GM18517 (cell line): ENCODE measurements around the gene STK40.

Experiments used
- ATAC-seq: cut with Tn5 transposase; IDR thresholded peaks from one replicate; pipeline ENCODE4 v1.9.1; 2021; ENCODE audit warnings: mild to moderate bottlenecking, moderate library complexity; ENCODE audit not compliant: unreplicated experiment

Gene STK40, protein sequence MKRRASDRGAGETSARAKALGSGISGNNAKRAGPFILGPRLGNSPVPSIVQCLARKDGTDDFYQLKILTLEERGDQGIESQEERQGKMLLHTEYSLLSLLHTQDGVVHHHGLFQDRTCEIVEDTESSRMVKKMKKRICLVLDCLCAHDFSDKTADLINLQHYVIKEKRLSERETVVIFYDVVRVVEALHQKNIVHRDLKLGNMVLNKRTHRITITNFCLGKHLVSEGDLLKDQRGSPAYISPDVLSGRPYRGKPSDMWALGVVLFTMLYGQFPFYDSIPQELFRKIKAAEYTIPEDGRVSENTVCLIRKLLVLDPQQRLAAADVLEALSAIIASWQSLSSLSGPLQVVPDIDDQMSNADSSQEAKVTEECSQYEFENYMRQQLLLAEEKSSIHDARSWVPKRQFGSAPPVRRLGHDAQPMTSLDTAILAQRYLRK

DNA sequence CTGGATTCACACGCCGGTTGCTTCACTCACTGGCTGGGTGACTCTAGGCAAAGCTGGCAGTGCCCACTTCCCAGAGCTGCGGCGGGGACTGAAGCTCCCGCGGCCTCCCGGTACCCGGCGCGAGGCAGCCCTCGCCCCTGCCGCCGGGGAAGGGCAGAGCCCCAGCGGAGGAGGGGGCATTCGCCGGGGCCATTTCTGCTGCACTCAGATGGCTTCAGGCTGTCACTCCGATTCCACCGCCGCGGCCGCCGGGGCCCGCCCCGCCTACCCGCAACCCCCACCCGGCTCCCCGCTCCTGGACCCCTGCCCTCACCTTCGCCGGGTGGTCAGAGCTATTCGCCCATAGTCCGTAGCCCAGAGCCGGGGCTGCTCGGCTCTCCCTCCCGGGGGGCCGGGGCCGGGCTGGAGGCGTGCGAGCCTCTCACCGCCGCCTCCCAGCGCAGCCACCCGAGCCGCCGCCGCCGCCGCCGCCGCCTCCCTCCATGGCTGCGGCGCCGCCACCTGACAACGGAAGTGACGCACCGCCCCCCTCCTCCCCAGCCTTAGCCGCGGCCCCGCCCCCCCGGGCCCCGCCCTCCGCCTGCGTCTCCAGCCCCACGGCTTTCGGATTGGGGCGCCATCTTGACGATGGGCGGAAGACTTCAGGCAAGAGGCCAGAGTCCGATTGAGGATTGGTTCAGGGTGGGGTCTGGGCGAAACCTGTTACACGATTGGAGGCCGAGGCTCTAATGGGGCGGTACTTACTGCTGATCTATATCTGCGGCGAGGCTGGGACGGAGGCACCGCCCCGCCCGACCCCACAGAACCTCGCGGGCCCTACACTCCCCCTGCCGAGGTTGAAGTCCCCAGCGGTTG, at the start of gene STK40:
Gene STK40 (minus strand): TSS at position 515 of the 855 bp plus-strand sequence. CDS start 24,592 bp downstream, outside the sequence.
- ATAC-seq, result peak; percentile 86

DNA sequence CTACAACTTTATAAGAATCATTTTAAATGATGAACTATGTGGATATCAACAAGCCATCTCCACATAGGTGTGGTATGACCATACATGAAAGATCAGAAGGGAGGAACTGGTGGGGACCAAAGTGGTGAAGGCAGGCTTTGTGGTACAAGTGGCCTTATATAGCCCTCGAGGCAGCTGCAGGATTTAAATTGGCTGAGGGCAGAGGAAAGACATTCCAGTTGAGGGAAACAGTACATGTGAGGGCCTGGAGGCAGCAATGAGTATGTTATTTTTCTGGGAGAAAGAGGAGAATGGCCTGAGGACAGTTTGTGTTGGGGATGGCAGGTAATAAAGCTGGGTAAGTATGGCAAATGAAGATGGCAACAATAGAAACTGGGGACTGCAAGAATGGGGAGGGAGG, 47.4 kb upstream of the STK40 start:
- ATAC-seq, result no peak

DNA sequence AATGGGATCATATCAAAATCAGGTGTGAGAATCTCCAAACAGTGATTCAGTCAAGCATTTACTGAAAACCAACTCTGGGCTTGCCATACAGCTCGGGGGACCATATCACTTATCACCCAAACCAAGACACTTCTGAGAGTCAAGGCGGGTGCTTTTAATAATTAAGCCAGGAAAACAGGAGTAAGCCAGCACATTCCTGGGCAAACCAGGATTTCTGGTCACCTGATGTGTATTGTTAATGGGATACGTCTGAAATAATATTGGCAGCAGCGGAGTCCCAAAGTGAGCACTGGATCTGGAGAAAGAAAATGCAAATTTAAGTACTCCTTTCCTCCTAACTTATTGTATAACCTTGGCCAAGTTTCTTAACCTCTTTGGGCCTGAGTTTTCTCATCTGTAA, 46.9 kb upstream of the STK40 start:
- no peak for ATAC-seq

DNA sequence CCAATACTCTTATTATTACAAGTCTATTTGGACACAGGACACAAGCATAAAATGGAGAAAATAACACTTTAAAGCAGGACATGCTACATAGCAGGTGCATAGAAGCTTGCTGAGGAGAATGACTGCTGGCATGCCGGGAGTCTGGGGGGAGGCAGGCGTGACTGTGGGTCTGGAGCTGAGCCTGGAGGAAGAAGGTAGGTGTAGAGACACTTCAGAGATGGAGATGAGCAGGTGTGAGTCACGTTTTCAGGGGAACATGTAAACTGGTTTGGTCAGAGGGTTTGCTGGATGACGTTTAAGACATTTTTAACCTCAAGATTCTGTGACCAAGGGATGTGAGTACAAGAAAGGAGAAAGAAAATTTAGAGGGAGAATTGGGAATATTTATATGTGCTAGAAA, 40.1 kb upstream of the STK40 start:
- no peak for ATAC-seq

DNA sequence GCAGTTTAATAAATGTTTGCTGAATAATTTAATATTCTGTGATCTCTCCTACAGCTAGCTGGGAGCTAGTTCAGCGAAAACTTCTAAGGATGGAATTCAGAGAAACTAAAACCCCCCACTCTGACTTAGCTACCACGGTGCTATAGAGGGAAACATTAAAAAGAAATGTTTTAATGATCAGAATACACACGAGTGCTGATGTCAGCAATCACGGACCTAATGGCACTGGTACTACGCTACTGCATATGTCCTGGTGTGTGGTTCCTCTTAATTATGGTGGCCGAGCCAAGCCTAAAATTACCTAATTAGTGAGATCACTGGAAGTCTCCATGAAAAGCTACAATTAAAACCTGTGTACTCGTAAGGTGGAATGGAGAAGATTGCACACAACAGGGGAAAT, 35.9 kb upstream of the STK40 start:
- no peak for ATAC-seq

DNA sequence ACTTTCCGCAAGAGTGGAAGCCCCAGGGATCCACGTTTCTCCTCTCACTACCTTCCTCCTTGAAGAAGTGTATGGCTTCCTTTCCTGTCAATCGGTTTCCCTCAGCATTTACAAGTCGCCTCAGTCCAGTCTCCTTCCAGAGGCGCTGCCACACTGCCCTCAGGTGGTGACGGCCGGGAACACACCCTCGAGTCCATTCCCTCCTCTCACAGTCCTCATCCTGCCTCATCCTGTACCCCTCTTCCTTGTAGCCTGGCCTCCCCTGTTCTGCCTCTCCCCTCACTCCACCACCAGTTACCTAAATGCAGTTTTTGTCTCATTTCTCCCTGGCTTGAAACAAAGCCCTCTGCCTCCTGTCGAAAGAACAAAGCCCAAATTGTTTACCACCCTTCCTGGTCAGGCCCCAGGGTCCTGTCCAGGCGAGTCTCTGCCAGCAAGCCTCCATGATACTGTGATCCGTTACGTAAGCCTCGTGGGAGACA, 35.2 kb upstream of the STK40 start:
- ATAC-seq, result no peak

DNA sequence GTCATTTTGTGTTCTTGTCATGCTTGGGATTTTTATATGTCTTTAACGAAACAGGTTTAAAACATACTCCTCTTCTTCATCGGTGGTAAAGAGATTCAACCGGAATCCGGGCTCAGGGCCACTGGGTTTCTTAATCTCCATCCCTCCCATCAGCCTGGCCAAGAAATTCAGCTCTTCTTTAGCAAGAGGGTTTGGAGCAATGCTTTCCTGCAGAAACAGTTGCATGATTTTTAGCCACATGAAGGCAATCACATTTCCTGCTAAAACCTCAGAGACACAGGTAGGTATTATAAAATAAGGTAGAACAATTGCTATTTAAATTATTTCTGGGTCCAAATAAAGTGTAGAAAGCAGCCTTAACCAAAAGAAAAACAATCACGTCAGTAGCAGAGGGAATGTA, 34.7 kb upstream of the STK40 start:
- ATAC-seq, result no peak

DNA sequence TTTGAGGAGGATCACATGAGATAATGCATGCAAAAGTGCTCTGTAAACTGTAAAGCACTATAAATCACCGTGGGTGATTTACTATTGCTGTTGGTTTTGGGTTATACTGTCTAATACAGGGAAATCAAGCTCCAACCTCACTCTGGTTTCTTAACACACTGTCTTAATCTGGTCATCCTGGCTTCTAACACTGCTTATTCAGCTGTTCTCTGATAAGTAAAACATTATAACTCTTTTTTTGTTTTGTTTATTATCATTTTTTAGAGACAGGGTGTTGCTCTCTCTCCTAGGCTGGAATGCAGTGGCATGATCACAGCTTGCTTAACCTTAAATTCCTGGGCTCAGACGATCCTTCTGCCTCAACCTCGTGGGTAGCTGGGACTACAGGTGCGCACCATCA, 33.8 kb upstream of the STK40 start:
- no peak for ATAC-seq

DNA sequence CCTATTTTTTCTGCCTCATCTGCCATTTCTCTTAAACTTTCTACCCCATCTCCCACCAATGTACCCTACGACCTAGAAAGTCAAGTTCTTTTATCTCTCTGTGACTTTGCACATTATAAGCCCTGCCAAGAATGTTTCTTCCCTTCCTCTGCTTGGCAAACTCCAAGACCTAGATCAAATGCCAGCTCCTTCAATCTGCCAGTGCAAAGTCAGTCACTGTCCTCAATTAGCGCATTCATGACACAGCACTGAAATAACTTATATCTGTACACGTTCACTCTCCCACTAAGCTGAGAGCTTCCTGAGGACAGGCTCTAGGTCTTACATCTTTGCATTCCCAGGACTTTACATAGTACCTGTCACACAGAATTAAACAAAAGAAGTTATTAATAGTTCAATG, 33.4 kb upstream of the STK40 start:
- ATAC-seq, result no peak

DNA sequence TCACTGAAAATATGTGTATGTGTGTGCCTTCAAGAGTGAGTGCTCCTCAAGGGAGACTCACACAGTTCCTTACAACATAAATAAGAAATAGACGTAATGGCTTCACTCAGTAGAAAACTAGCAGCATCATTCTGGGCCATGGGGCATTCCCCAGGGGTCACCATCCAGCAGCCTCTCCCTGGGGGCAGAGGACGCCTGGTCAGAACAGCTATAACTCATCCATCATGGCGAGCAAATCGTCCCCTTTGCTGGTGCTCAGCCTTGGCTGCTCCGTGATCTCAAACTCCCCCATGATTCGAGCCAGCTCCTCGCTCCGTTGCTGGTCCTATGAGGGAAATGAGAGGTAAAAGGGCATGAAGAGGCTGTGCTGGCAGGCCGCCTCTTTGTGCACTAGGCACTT, 32.2 kb upstream of the STK40 start:
- no peak for ATAC-seq

DNA sequence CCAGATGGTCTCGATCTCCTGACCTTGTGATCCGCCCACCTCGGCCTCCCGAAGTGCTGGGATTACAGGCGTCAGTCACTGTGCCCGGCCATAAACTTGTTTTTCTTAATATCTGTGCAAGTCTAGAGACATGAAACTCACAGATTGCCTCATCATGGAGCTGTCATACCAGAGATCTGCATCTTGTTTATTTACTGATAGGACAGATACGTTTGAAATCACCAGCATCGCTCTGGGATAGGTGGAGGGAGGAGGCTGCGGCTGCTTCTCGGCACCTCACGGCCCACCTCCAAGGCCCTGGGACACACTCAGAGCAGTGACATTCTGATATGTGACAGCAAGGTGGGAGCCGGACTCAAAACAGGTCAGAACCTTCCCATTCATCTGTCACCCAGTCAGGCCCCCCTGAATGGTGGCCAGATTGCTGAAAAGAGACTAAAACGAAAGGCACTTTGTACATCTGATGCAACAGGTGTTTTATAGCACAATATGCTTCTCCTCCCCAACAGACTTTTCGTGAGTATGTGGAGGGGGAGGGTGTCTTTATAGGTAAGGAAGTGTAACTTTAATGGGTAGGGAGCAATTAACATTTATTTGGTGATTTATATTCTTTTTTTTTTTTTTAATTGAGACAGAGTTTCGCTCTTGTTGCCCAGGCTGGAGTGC, 30.1 kb upstream of the STK40 start:
- no peak for ATAC-seq

DNA sequence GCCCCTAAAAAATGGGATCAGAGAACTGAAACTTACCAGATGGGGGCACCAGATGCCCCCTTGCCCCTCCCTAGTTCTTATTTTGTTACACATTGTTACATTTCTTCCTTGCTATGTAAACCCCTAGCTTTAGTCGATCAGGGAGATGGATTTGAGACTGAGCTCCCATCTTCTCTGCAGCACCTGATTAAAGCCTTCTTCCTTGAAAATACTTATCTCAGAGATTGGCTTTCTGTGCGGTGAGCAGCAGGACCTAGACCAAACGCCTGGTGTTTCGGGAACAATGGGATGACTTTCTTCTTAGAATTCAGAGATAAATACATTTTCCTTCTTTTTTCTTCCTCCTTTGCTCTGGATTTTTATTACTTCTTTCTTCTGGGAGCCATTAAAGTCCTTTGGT, 28.7 kb upstream of the STK40 start:
- no peak for ATAC-seq

DNA sequence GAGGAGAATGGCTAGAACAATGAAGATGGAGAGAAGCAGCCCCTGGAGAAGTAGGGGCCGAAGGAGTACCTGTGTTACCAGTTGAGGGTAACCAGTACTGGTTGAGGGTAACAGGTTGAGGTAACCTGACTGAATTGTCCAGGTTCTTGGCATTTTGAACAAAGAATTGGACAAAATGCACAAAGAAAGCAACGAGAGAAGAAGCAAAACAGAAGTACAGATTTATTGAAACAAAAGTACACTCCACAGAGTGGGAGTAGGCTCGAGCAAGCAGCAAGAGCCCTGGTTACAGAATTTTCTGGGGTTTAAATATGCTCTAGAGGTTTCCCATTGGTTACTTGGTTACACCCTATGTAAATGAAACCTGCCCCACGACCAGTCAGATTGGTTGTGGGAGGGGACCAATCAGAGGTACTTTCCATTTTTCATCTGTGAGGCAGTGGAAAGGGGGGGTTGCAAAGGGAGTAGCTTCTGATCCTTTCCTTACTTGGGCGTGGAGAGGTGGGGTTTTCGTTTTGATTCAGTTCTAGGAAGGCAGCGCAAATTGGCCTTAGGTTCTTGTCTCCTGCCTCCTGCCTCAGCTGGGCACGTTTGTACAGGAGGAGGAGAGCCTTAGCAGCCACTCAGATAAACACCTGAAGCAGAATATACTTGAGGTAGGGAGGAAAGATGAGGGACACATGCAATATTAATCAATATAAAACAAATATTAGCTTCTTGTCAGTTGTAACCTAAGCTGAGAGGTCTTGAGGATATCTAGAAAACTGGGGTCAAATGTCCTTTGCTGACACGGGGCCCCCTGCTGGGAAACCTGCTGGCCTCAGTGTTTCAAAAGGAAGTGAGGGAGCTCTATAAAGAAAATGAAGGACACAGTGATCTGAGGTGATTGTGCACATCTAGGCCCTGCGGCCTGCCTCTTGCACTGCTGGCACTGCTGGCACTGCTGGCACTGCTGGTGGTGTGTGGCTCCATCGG, 26.2 kb upstream of the STK40 start:
- ATAC-seq, result no peak

DNA sequence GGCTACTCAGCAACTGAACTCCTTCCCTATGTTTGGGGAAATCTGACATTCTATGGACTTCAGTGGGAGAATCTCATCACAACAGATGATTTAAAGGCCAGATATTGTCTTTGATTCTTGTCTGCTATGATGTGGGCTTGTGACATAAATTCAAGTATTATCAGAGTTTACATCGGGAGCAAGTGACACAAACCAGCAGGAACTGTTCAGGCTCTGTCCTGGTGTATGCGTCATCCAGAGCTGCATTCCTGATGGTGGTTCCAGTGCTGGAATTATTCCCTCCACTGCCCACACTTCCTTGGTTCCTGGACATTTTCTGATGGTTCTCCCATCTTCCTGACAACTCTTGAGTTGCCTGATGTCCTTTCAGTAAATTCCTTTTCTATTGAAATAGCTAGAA, 22.8 kb upstream of the STK40 start:
- no peak for ATAC-seq

DNA sequence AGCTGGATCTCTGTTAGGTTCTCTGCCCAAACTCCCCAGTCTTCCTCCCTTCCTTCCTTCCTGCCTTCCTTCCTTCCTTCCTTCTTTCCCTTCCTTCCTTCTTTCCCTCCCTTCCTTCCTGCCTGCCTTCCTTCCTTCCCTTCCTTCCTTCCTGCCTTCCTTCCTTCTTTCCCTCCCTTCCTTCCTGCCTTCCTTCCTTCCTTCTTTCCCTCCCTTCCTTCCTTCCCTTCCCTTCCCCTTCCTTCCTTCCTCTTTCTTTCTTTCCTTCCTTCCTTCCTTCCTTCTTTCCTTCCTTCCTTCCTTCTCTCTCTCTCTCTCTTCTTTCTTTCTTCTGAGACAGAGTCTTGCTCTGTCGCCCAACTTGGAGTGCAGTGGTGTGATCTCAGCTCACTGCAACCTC, 20.7 kb upstream of the STK40 start:
- ATAC-seq, result no peak

DNA sequence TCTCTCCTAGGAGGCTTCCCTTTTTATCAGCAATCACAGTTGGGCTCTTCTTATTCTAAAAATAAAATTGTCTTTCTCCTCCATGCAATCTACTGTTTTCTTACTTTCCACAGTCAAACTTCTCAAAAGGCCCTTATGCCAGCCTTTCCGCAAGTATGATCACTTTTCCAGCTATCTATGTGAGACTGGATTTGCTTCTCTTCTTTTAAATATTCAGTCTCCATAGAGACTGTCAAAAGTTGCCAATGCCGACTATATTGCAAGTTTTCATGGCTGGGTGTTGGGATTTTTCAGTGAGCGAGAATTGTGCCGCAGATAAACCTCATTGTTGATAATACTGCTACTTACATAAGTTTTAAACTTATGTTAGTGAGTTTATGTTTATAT, 16.8 kb upstream of the STK40 start:
- ATAC-seq, result no peak

DNA sequence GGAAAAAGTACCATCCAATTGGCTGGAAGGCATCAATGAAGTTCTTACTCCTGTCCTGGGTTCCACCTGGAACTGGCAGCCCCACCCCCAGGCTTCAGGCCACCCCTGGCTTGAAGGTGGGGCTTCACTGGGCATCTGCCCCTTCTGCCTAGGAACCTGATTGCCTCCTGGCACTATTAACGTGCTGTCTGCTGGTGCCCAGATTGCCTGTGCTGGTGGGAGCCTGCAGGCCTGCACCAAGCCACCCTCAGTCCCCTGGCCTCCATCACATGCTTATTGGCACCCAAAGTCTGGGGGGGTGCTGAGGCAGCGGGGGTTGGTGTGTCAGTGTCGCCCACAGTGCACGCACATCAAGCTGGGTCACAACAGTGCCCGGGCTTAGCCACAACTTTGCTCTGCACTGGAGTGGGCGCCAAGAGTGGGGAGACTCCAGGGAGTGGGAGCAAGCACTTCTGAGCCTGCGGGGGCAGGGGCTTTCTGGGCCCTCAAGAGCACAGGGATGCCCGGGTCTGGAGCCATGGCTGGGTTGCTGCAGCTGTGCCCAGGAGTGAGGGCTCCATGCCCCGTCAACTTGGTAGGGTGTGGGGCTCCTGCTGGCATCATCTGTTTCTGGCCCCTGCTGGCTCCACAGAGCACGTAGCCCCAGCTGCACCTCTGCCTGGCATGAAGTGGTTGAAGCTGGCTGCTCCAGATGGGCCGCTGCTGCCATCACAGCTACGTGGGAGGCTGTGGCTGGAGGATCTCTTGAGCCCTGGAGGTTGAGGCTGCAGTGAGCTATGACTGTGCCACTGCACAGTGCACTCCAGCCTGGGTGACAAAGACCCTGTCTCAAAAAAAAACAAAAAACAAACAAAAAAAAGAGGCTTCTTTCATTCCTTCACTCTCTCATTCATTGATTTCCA, 16.1 kb upstream of the STK40 start:
- no peak for ATAC-seq

DNA sequence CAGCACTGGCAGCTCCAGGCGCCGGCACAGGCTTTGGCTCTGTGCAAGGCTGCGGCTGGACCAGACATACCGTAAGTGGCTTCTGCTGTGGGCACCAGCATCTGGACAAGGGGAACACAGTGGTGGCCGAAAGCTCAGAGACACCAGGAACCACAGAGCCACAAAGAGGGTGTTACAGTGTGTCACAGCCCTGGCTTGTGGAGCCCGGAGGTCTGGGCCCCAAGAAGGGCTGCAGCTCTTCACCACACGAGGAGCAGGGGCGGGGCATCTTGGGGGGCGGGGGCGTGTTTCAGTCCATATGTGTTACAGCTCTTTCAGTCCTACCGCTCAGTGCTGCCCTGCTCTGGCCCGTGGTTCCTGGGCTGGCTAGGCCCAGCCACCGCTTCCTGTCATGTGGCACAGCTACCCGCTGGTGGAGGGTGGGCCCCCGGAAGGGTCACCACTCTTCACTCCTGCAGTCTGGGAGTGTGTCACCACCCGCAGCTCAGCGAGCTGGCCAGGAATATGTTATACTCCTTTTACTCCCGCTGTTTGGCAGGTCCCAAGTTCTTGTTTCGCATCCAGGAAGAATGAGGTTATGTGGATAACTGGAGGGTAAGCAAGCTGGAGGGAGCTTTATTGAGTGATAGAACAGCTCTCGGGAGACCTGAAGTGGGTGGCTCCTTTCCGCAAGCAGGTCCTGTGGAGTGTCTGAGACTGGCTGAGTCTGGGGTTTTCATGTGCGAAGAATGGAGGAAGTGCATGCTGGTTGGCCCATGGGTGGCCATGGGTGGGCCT, 15.3 kb upstream of the STK40 start:
- ATAC-seq, result peak; percentile 48

DNA sequence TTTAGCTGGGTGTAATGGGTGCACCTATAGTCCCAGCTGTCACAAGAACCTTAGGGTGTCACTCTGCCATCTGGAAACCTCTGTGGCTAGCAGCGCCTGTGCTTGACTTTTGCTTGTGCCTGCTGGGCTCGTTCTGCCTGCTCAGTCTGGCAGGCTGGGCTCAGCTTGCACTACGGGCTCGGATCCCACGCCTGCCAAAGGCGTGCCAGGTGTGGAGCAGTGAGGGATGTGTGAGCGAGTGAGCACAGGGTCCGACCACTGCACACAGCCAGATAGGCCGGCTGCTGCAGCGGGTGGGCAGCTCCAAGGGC, 14.7 kb upstream of the STK40 start:
- ATAC-seq, result no peak
